Activated T-helper 1 cell treated with anti-CD3 and anti-CD28 coated beads, Interleukin-2, amount 50 U/mL, for 16 hours (primary cell): ENCODE results near the gene SPINK8.
"Not testable (repeated sequence)": the region's sequence is repeated elsewhere in the genome, so short reads cannot be mapped to it uniquely, and the experiment has no call there.

Source experiments
- DNase-seq, 2 donors: peaks; one replicate each; pipeline ENCODE4 v3.0.0-alpha.2; 2020; ENCODE audit warnings: low read depth in 1 of 2, low spot score in 1 of 2

The SPINK8 gene

GRCh38 chr3:48280881-48281280 is 52.6 kb downstream of the SPINK8 start:
- no peak for DNase-seq

- DNase-seq = no peak
These were observed 54.4 kb downstream of the SPINK8 start for GRCh38 chr3:48278884-48279559.

GRCh38 chr3:48276911-48277641 is 56.4 kb downstream of the SPINK8 start:
- DNase-seq = no peak

- no peak for DNase-seq
These were observed 58.0 kb downstream of the SPINK8 start for GRCh38 chr3:48275287-48276027.

- no peak for DNase-seq
These were observed 59.0 kb downstream of the SPINK8 start for GRCh38 chr3:48274452-48274851.

GRCh38 chr3:48273594-48274211 is 59.8 kb downstream of the SPINK8 start:
- DNase-seq = peak in 1 of 2 donors; percentile 9

- no peak for DNase-seq
These were observed 61.5 kb downstream of the SPINK8 start for GRCh38 chr3:48271763-48272498.

GRCh38 chr3:48271223-48271622 is 62.2 kb downstream of the SPINK8 start:
- not testable (repeated sequence) for DNase-seq

- no peak for DNase-seq
These were observed 63.2 kb downstream of the SPINK8 start for GRCh38 chr3:48270306-48270705.

- no peak for DNase-seq
These were observed 63.9 kb downstream of the SPINK8 start for GRCh38 chr3:48269592-48269991.

- DNase-seq = peak in 1 of 2 donors; percentile 6
These were observed 64.4 kb downstream of the SPINK8 start for GRCh38 chr3:48268936-48269561.

- peak; percentile 52 to 68 for DNase-seq
These were observed 65.0 kb downstream of the SPINK8 start for GRCh38 chr3:48268381-48268935.

GRCh38 chr3:48267782-48268181 is 65.7 kb downstream of the SPINK8 start:
- DNase-seq = no peak

- no peak for DNase-seq
These were observed 74.9 kb downstream of the SPINK8 start for GRCh38 chr3:48258530-48258929.
